GM10248 (cell line): Measurements from ENCODE around the gene PCDHGA11.
"Not testable (repeated sequence)": the region's sequence is repeated elsewhere in the genome, so short reads cannot be mapped to it uniquely, and the experiment has no call there.

Experiments used
- CTCF ChIA-PET: fragments of 300-600 bp; sonication (Branson Sonifier 250); formaldehyde crosslinking; extraction: SDS; loops from one replicate; lab custom pipeline; 2021; ENCODE audit warnings: antibody characterized with exemption; lab: Yijun Ruan, JAX
- POLR2A ChIA-PET: fragments of 350-650 bp; sonication (Branson Sonifier 250); formaldehyde crosslinking; extraction: SDS; loops from one replicate; lab custom pipeline; 2020; ENCODE audit warnings: antibody characterized with exemption; lab: Yijun Ruan, JAX
- DNase-seq: peaks from one replicate; pipeline ENCODE4 v3.0.0; 2012; ENCODE audit errors: extremely low spot score
- CTCF ChIP-seq: IDR thresholded peaks from 2 replicates; pipeline ENCODE4 v1.5.1; 2012; ENCODE audit warnings: mild to moderate bottlenecking, low read depth; ENCODE audit errors: extremely low read depth, missing control alignments, control extremely low read depth

PCDHGA11 gene

GRCh38 chr5:141392429-141393198 is 28.2 kb upstream of the PCDHGA11 start, which contains the start of gene PCDHGA8:
TSS of gene PCDHGA8 (plus strand) at chr5:141392633. CDS start at chr5:141392814, 181 bp downstream.
- ChIA-PET CTCF (interaction anchor here (0.7 to 1.6 kb wide), 4 partner anchors 73 to 574 kb away, joined by 3 to 4 read pairs (median 3); no protein-coding TSS in a partner anchor), POLR2A (no interaction called here)
- no peak for DNase-seq
- TF ChIP-seq CTCF = no peak

GRCh38 chr5:141393267-141393666 is 27.6 kb upstream of the PCDHGA11 start:
- ChIA-PET POLR2A (no interaction called here), CTCF (interaction anchor here (0.7 to 1.2 kb wide), 3 partner anchors 165 to 575 kb away, joined by 3 read pairs; no protein-coding TSS in a partner anchor)
- DNase-seq = no peak
- TF ChIP-seq CTCF = no peak

- DNase-seq, POLR2A ChIA-PET: not testable (repeated sequence)
- CTCF ChIA-PET = interaction anchor here (0.7 to 2.9 kb wide), 4 partner anchors 13 to 75 kb away, joined by 3 to 7 read pairs (median 6); partner anchors contain the start of genes PCDHGB6 and TAF7
Observed at GRCh38 chr5:141394401-141395187, 26.3 kb upstream of the PCDHGA11 start.

GRCh38 chr5:141397756-141398551 is 22.9 kb upstream of the PCDHGA11 start, which contains the start of gene PCDHGB5:
TSS of gene PCDHGB5 (plus strand) at chr5:141397947. CDS start at chr5:141398128, 181 bp downstream.
- CTCF ChIA-PET = interaction anchor here (0.7 to 2.9 kb wide), 7 partner anchors 10 to 169 kb away, joined by 3 to 15 read pairs (median 5); partner anchors contain the start of genes PCDHGA10, PCDHGA12, PCDHGB6 and PCDHGB7

GRCh38 chr5:141398608-141399007 is 22.2 kb upstream of the PCDHGA11 start:
- ChIA-PET CTCF (interaction anchor here (1.0 kb wide), 1 partner anchor 19 kb away, joined by 3 read pairs; the partner anchor contains the start of gene PCDHGB7), POLR2A (no interaction called here)
- DNase-seq = no peak
- TF ChIP-seq CTCF = no peak

More at GRCh38 chr5:141397756-141398551, 22.9 kb upstream of the PCDHGA11 start, which contains the start of gene PCDHGB5:
- POLR2A ChIA-PET = not testable (repeated sequence)
- DNase-seq = peak; percentile 71
- peak; percentile 40 for TF ChIP-seq CTCF

GRCh38 chr5:141399555-141400258 is 21.1 kb upstream of the PCDHGA11 start:
- POLR2A ChIA-PET = no interaction called here
- CTCF ChIA-PET = interaction anchor here (0.9 to 1.9 kb wide), 2 partner anchors 21 to 60 kb away, joined by 3 to 6 read pairs; partner anchors contain the start of gene PCDHGA11
- no peak for TF ChIP-seq CTCF
- no peak for DNase-seq
